LoVo (cell line): ENCODE data around the gene FAM111A.
"Not testable (repeated sequence)": the region's sequence is repeated elsewhere in the genome, so short reads cannot be mapped to it uniquely, and the experiment has no call there.

Experiments
- DNase-seq: peaks from one replicate; pipeline ENCODE4 v3.0.0-alpha.2; 2016; ENCODE audit warnings: low spot score

The FAM111A gene

GRCh38 chr11:59142530-59143507 is at the start of gene FAM111A:
Gene FAM111A (plus strand): TSS chr11:59142856. CDS start chr11:59148873, 6,017 bp downstream.
- peak; percentile 88 for DNase-seq

- DNase-seq: not testable (repeated sequence)
These were observed 49.1 kb upstream of the FAM111A start for GRCh38 chr11:59093576-59093975.

DNA sequence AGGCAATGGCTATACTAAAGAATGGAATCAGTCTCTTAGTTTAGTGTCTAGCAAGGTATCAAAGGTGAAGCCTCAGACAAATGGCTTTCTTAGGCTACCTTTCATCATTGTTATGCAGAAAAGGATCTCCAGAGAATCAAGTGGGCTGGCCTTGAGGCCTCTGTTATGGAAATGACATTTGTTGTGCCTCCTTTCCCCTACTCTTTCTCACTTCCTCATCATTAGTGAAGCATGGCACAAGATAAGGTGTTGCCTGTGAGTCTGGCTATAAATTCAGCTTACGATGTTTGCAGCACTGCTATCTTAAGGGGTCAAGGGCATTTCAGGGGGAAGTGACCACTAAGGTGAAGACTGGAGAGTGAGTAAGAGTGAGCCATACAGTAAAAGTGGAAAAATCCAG is 47.4 kb upstream of the FAM111A start:
- not testable (repeated sequence) for DNase-seq

DNA sequence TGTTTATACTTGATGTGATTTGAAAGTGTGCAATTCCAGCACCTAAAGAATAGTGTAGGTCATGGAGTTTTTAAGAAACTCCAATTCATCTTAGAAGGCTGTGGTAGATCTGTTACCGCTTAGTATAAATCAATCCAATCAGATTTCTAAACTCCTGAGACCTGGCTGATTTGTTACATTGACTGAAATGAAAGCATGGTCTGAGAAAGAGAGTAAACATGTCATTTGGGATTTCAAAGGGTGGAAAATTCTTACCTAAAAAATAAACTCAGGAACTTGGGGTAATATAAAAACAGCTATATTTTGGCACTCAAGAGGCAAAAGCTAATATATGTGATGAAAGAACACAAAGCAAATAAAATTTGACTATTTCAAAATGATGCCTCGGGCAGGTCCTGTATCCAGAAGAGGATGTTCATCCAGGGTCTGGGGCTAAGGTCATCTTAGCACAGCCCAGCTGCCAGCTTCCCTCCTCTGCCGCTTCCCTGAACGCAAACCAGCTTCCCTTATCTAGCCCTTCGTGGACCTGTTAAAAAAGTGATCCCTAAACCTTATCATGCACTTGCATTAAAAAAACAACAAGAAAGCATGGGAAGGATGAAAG is 46.6 kb upstream of the FAM111A start:
- not testable (repeated sequence) for DNase-seq

GRCh38 chr11:59097113-59097708 is 45.4 kb upstream of the FAM111A start:
- DNase-seq: peak; percentile 47

GRCh38 chr11:59097938-59098337 is 44.7 kb upstream of the FAM111A start:
- DNase-seq: not testable (repeated sequence)

- DNase-seq: no peak
These were observed 40.3 kb upstream of the FAM111A start for GRCh38 chr11:59102259-59102765.

GRCh38 chr11:59106363-59107336 is 36.0 kb upstream of the FAM111A start, which contains the start of gene FAM111B:
Gene FAM111B (plus strand): TSS chr11:59107237. CDS start chr11:59109626, 2,389 bp downstream.
- peak; percentile 82 for DNase-seq

- not testable (repeated sequence) for DNase-seq
These were observed 34.9 kb upstream of the FAM111A start for GRCh38 chr11:59107721-59108120.

DNA sequence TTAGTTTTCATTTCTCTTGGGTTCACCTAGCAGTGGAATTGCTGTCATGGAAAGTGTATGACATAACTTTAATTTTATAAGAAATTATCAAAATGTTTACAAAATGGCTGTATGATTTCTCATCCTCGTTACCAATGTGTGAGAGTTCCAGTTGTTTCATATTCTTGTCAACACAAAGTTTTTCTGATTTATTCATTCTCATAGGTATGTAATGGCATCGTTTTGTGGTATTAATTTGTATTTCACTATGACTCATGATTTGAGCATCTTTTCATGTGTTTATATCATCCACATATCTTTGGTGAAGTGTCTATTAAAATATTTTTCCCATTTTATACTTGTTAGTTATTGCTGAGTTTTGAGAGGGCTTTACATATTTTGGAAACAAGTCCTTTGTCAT is 30.2 kb upstream of the FAM111A start:
- no peak for DNase-seq

GRCh38 chr11:59114344-59114743 is 28.3 kb upstream of the FAM111A start:
- no peak for DNase-seq

- no peak for DNase-seq
These were observed 27.1 kb upstream of the FAM111A start for GRCh38 chr11:59115553-59115952.

GRCh38 chr11:59117774-59118173 is 24.9 kb upstream of the FAM111A start:
- no peak for DNase-seq

- no peak for DNase-seq
These were observed 22.8 kb upstream of the FAM111A start for GRCh38 chr11:59119826-59120225.

DNA sequence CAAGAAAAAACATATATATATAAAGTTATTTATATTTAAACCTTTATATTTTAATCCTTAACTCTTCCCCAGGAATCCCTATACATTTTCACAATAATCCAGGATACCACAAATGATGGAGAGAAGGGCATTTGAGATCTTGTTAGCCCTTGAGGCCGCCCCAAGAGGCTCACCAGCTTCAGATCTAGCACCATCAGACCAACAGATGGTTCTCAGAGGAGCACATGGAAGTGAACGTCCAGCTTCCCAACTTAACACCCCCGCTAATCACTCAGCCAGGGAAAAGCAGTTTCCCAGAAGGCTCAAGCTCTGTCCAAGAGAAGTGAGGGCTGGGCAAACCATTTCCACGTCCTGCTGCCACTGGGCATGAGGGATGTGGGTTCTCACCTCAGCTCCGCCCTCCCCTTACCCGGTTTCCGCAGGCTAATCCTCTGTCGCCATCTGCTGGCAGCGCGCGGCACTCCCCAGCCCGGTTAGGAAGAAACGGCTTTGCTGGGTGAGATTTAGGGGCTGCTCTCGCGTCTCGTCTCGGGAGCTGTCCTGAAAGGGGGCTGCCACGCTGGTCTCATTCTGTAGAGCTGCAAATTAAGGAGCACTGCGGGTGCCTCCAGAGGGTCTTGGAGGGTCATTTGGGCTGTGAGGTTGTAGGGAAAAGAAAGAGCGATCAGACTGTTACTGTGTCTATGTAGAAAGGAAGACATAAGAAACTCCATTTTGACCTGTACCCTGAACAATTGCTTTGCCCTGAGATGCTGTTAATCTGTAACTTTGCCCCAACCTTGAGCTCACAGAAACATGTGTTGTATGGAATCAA is 6.8 kb upstream of the FAM111A start:
- peak; percentile 26 for DNase-seq

GRCh38 chr11:59136551-59136950 is 6.1 kb upstream of the FAM111A start:
- DNase-seq: not testable (repeated sequence)

DNA sequence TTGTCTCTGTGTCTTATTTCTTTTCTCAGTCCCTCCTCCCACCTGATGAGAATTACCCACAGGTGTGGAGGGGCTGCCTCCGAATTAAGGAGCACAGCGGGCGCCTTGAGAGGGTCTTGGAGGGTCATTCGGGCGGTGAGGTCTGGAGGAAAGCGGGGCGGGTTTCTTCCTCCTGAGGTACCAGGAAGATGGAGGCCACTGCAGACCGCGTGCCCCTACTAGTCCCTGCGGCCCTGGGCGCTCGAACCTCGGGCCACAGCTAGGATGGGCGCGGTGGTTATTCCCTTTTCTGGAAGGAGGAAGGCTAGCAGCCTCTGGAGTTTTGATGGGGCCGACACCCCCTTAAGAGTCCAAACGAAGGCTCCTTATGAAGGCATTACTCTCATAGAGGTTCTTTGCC is 5.5 kb upstream of the FAM111A start:
- no peak for DNase-seq

DNA sequence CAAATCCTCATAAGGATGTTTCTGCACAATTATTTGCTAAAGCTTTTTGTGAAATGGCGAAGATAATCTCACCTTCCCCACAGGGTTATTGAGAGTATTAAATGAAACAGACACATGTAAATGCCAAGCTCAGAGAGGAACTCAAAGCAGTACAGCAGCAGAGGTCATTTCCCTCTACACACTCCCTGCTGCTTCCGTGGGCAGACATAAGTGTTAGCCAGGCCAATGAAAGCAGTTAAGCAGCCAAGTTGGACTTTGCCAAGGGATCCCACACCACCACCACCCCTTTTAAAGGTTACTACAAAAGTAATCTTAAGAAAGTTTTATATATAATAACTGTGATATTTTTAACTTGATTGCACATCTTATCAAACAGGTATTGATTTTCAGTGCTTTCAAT is 4.0 kb upstream of the FAM111A start:
- DNase-seq: no peak

- no peak for DNase-seq
These were observed 1.5 kb upstream of the FAM111A start for GRCh38 chr11:59141191-59141590.
